ENCODE results near the gene SMG5.

DNA sequence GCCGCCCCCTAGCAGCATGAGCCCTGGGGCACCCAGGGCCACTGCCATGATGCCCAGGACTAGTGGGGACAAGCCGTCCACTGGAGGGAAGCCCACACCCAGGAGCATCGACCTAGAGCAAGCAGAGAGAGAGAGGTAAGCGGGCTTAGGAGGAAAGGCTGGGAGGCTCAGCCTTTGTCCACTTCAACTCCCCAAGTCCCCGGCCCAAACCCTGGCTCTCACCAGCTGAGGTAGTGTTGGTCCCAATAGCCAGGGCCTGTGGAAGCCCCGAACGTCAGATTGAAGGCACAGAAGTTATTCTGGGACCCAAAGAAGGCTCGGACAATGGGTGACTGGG lies 10.4 kb upstream of the SMG5 start:
- TF ChIP-seq, protein P1, sequence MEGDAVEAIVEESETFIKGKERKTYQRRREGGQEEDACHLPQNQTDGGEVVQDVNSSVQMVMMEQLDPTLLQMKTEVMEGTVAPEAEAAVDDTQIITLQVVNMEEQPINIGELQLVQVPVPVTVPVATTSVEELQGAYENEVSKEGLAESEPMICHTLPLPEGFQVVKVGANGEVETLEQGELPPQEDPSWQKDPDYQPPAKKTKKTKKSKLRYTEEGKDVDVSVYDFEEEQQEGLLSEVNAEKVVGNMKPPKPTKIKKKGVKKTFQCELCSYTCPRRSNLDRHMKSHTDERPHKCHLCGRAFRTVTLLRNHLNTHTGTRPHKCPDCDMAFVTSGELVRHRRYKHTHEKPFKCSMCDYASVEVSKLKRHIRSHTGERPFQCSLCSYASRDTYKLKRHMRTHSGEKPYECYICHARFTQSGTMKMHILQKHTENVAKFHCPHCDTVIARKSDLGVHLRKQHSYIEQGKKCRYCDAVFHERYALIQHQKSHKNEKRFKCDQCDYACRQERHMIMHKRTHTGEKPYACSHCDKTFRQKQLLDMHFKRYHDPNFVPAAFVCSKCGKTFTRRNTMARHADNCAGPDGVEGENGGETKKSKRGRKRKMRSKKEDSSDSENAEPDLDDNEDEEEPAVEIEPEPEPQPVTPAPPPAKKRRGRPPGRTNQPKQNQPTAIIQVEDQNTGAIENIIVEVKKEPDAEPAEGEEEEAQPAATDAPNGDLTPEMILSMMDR (IDR thresholded peaks at IDR 0.05): no peak
- TF ChIP-seq POLR2A (IDR thresholded peaks at IDR 0.05) (no peak), EP300 (IDR thresholded peaks at IDR 0.05) (no peak)

Measured in tibial nerve (tissue), 4 donors.